Measurements from ENCODE around the gene CCDC134. TPM values are rescaled to one million over a fixed set of nuclear protein-coding genes. Genes with fewer than 3 reads are reported as not detected.

CCDC134 gene
- total and polyA plus RNA-seq, 2 of the 8 experiments (the other 6 are each of a cell fraction or from before 2014, with no cell fraction given) = 7.7 to 20.0 TPM

DNA sequence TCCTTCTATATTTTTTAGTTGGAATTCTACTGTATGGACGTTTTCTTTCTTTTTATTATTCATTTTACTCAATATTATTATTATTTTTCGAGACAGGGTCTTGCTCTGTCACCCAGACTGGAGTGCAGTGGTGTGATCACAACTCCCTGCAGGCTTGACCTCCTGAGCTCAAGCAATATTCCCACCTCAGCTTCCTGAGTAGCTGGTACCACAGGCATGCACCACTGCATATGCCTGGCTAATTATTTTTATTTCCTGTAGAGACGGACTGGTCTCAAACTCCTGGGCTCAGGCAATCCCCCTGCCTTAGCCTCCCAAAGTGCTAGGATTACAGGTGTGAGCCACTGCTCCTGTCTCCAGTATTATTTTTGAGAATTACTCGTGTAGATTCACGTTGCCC, 34.0 kb upstream of the CCDC134 start (continued):
- TF ChIP-seq, protein P1, sequence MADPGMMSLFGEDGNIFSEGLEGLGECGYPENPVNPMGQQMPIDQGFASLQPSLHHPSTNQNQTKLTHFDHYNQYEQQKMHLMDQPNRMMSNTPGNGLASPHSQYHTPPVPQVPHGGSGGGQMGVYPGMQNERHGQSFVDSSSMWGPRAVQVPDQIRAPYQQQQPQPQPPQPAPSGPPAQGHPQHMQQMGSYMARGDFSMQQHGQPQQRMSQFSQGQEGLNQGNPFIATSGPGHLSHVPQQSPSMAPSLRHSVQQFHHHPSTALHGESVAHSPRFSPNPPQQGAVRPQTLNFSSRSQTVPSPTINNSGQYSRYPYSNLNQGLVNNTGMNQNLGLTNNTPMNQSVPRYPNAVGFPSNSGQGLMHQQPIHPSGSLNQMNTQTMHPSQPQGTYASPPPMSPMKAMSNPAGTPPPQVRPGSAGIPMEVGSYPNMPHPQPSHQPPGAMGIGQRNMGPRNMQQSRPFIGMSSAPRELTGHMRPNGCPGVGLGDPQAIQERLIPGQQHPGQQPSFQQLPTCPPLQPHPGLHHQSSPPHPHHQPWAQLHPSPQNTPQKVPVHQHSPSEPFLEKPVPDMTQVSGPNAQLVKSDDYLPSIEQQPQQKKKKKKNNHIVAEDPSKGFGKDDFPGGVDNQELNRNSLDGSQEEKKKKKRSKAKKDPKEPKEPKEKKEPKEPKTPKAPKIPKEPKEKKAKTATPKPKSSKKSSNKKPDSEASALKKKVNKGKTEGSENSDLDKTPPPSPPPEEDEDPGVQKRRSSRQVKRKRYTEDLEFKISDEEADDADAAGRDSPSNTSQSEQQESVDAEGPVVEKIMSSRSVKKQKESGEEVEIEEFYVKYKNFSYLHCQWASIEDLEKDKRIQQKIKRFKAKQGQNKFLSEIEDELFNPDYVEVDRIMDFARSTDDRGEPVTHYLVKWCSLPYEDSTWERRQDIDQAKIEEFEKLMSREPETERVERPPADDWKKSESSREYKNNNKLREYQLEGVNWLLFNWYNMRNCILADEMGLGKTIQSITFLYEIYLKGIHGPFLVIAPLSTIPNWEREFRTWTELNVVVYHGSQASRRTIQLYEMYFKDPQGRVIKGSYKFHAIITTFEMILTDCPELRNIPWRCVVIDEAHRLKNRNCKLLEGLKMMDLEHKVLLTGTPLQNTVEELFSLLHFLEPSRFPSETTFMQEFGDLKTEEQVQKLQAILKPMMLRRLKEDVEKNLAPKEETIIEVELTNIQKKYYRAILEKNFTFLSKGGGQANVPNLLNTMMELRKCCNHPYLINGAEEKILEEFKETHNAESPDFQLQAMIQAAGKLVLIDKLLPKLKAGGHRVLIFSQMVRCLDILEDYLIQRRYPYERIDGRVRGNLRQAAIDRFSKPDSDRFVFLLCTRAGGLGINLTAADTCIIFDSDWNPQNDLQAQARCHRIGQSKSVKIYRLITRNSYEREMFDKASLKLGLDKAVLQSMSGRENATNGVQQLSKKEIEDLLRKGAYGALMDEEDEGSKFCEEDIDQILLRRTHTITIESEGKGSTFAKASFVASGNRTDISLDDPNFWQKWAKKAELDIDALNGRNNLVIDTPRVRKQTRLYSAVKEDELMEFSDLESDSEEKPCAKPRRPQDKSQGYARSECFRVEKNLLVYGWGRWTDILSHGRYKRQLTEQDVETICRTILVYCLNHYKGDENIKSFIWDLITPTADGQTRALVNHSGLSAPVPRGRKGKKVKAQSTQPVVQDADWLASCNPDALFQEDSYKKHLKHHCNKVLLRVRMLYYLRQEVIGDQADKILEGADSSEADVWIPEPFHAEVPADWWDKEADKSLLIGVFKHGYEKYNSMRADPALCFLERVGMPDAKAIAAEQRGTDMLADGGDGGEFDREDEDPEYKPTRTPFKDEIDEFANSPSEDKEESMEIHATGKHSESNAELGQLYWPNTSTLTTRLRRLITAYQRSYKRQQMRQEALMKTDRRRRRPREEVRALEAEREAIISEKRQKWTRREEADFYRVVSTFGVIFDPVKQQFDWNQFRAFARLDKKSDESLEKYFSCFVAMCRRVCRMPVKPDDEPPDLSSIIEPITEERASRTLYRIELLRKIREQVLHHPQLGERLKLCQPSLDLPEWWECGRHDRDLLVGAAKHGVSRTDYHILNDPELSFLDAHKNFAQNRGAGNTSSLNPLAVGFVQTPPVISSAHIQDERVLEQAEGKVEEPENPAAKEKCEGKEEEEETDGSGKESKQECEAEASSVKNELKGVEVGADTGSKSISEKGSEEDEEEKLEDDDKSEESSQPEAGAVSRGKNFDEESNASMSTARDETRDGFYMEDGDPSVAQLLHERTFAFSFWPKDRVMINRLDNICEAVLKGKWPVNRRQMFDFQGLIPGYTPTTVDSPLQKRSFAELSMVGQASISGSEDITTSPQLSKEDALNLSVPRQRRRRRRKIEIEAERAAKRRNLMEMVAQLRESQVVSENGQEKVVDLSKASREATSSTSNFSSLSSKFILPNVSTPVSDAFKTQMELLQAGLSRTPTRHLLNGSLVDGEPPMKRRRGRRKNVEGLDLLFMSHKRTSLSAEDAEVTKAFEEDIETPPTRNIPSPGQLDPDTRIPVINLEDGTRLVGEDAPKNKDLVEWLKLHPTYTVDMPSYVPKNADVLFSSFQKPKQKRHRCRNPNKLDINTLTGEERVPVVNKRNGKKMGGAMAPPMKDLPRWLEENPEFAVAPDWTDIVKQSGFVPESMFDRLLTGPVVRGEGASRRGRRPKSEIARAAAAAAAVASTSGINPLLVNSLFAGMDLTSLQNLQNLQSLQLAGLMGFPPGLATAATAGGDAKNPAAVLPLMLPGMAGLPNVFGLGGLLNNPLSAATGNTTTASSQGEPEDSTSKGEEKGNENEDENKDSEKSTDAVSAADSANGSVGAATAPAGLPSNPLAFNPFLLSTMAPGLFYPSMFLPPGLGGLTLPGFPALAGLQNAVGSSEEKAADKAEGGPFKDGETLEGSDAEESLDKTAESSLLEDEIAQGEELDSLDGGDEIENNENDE (IDR thresholded peaks at IDR 0.05; ENCODE audit: insufficient replicate concordance, low read length) = no peak
- TF ChIP-seq TAF7 (optimal IDR thresholded peaks at IDR 0.05; ENCODE audit: borderline replicate concordance, low read depth, low read length) (no peak), RAD21 (IDR thresholded peaks at IDR 0.05 in 1 of 2, conservative IDR thresholded peaks at IDR 0.05 in 1 of 2; ENCODE audit: low read depth in 2 of 2, low read length in 2 of 2) (no peak), JUN (IDR thresholded peaks at IDR 0.05; ENCODE audit: low read depth, low read length) (no peak), RFX5 (IDR thresholded peaks at IDR 0.05; ENCODE audit: borderline replicate concordance, low read depth, low read length) (no peak), GTF2F1 (IDR thresholded peaks at IDR 0.05; ENCODE audit: borderline replicate concordance, low read depth, low read length) (no peak)

Data from H1 (cell line).